ENCODE measurements around the gene MKNK2.
"Not testable (repeated sequence)": the region's sequence is repeated elsewhere in the genome, so short reads cannot be mapped to it uniquely, and the experiment has no call there.

MKNK2 gene

GRCh38 chr19:2042485-2043250 lies 8.4 kb downstream of the MKNK2 start:
- DNase-seq, result no peak

GRCh38 chr19:2041683-2042484 lies 9.2 kb downstream of the MKNK2 start:
- peak; percentile 95 to 98 for DNase-seq

GRCh38 chr19:2041433-2041682 lies 9.7 kb downstream of the MKNK2 start:
- DNase-seq, result no peak

- DNase-seq, result no peak
These were observed 10.2 kb downstream of the MKNK2 start for GRCh38 chr19:2040647-2041432.

- no peak for DNase-seq
These were observed 10.9 kb downstream of the MKNK2 start for GRCh38 chr19:2039959-2040646.

- no peak for DNase-seq
These were observed 11.7 kb downstream of the MKNK2 start for GRCh38 chr19:2039089-2039958.

- no peak for DNase-seq
These were observed 12.6 kb downstream of the MKNK2 start for GRCh38 chr19:2038284-2039088.

- no peak for DNase-seq
These were observed 13.3 kb downstream of the MKNK2 start for GRCh38 chr19:2037651-2038255.

GRCh38 chr19:2036424-2036823 lies 14.6 kb downstream of the MKNK2 start:
- DNase-seq, result no peak

GRCh38 chr19:2035590-2035991 lies 15.5 kb downstream of the MKNK2 start:
- no peak for DNase-seq

GRCh38 chr19:2034729-2035589 lies 16.1 kb downstream of the MKNK2 start:
- peak in 1 of 2 experiments; percentile 40 for DNase-seq

- DNase-seq, result not testable (repeated sequence)
These were observed 16.8 kb downstream of the MKNK2 start for GRCh38 chr19:2034253-2034652.

GRCh38 chr19:2033825-2034159 lies 17.3 kb downstream of the MKNK2 start:
- DNase-seq, result no peak

- no peak for DNase-seq
These were observed 17.8 kb downstream of the MKNK2 start for GRCh38 chr19:2033115-2033824.

GRCh38 chr19:2032296-2032941 lies 18.6 kb downstream of the MKNK2 start:
- peak; percentile 42 to 93 for DNase-seq

GRCh38 chr19:2027361-2027760 lies 23.7 kb downstream of the MKNK2 start:
- DNase-seq, result no peak

GRCh38 chr19:2026770-2027169 lies 24.3 kb downstream of the MKNK2 start:
- no peak for DNase-seq

GRCh38 chr19:2022289-2022688 lies 28.8 kb downstream of the MKNK2 start:
- no peak for DNase-seq

Data from NCI-H446 (cell line).